ENCODE data around the gene KLHL13. TPM values are rescaled to one million over a fixed set of nuclear protein-coding genes. Genes with fewer than 3 reads are reported as not detected.

The KLHL13 gene
- total RNA-seq, 1 donor = 10.0 TPM

GRCh38 chrX:117895418-117895817 is 221.2 kb downstream of the KLHL13 start:
- no peak for DNase-seq (ENCODE audit: low read depth in 2 of 3, low spot score in 2 of 3)

- no peak for DNase-seq (ENCODE audit: low read depth in 2 of 3, low spot score in 2 of 3)
These were observed 224.1 kb downstream of the KLHL13 start for GRCh38 chrX:117892469-117892868.

- no peak for DNase-seq (ENCODE audit: low read depth in 2 of 3, low spot score in 2 of 3)
These were observed 244.8 kb downstream of the KLHL13 start for GRCh38 chrX:117871796-117872195.

- DNase-seq (ENCODE audit: low read depth in 2 of 3, low spot score in 2 of 3) = no peak
These were observed 256.1 kb downstream of the KLHL13 start for GRCh38 chrX:117860517-117860916.

- DNase-seq (ENCODE audit: low read depth in 2 of 3, low spot score in 2 of 3) = no peak
These were observed 261.8 kb downstream of the KLHL13 start for GRCh38 chrX:117854806-117855205.

- DNase-seq (ENCODE audit: low read depth in 2 of 3, low spot score in 2 of 3) = no peak
These were observed 265.6 kb downstream of the KLHL13 start for GRCh38 chrX:117851025-117851424.

Small RNA genes within 50 kb of the gene (small RNA-seq; reads per million reads assigned to genes)
- not detected for gene RF00019
- not detected for gene TUBB4BP3

Other genes starting within 250 kb of the KLHL13 start
- 6.7 TPM for gene WDR44, start 229.3 kb upstream of the KLHL13 start, total RNA-seq